Transverse colon (tissue), 4 donors: ENCODE data around the gene SDCCAG8. TPM values are rescaled to one million over a fixed set of nuclear protein-coding genes. Genes with fewer than 3 reads are reported as not detected.

Experiments
- DNase-seq: peaks from one replicate; pipeline ENCODE4 v3.0.0-alpha.2; 2019
- H3K27ac ChIP-seq, 4 donors: fragments of 200-600 bp; sonication (generic); 2 replicates each; pipeline ENCODE4 v1.5.1; 2016 to 2018; ENCODE audit warnings: inconsistent platforms in 4 of 4
- H3K27me3 ChIP-seq: fragments of 200-600 bp; sonication (generic); 2 replicates; pipeline ENCODE4 v1.5.1; 2017; ENCODE audit warnings: inconsistent platforms
- H3K36me3 ChIP-seq, 4 donors: fragments of 200-600 bp; sonication (generic); 2 replicates each; pipeline ENCODE4 v1.5.1; 2017 to 2019; ENCODE audit warnings: inconsistent platforms in 4 of 4
- H3K4me1 ChIP-seq, 4 donors: fragments of 200-600 bp; sonication (generic); 2 replicates each; pipeline ENCODE4 v1.5.1; 2017 to 2020; ENCODE audit warnings: inconsistent platforms in 4 of 4
- H3K4me3 ChIP-seq, 4 donors: fragments of 200-600 bp; sonication (generic); 1 replicate in 1 of 4; 2 replicates in 3 of 4; pipeline versions ENCODE4 v1.5.1 to v1.6.1; 2017 to 2019; ENCODE audit warnings: inconsistent platforms in 4 of 4
- H3K9me3 ChIP-seq, 2 donors: fragments of 200-600 bp; sonication (generic); 2 replicates each; pipeline ENCODE4 v1.5.1; 2017 to 2019; ENCODE audit warnings: inconsistent platforms in 2 of 2
- CTCF ChIP-seq, 5 experiments: fragments of 200-600 bp in 3 of 5; fragments of 450-650 bp in 2 of 5; sonication (generic) in 3 of 5; IDR thresholded peaks; 1 replicate in 2 of 5; 2 replicates in 3 of 5; pipeline ENCODE4 v1.5.1; 2016 to 2017; ENCODE audit warnings: antibody characterized with exemption in 5 of 5, inconsistent platforms in 3 of 5, mild to moderate bottlenecking in 2 of 5, moderate library complexity in 1 of 5
- EP300 ChIP-seq: sonication (generic); formaldehyde crosslinking; IDR thresholded peaks from one replicate; pipeline ENCODE4 v1.6.1; 2017; ENCODE audit warnings: antibody characterized with exemption, low read depth
- POLR2A ChIP-seq: fragments of 450-650 bp; IDR thresholded peaks from one replicate; pipeline ENCODE4 v1.6.1; 2016; ENCODE audit warnings: antibody characterized with exemption, mild to moderate bottlenecking, moderate library complexity
- POLR2AphosphoS5 ChIP-seq, 3 donors: sonication (generic); formaldehyde crosslinking; IDR thresholded peaks; one replicate each; pipeline ENCODE4 v1.6.1; 2016; ENCODE audit warnings: antibody characterized with exemption in 3 of 3
- WGBS, 2 donors: methylation state at CpG; one replicate each; pipeline ENCODE4 v1.1.5; 2018; ENCODE audit warnings: low coverage in 1 of 2; 5-methylcytosine and 5-hydroxymethylcytosine counted together
- in situ Hi-C, 4 donors: fragments of 200-750 bp; cut with MboI; loops; one replicate each; pipeline versions ENCODE4 v1.15.0 to v1.15.1; 2017; ENCODE audit warnings: low sequenced_read_pairs in 3 of 4, low pct_ligation_motif_present in 1 of 4, low pct_unique_long_range_greater_than_20kb in 1 of 4
- intact Hi-C: fragments of 100-400 bp; cut with DNase I; formaldehyde crosslinking; loops from one replicate; pipeline ENCODE4 v1.15.1; 2023; ENCODE audit warnings: low total_unique reads
- total RNA-seq, 4 donors: library from RNA; depleted of rRNA; stranded (reverse); fragments of >200 nt; gene quantifications; one replicate each; pipeline ENCODE4 v1.1.0, GENCODE V29; 2016

Gene SDCCAG8
- total RNA-seq, 4 donors from 2014 or later, result 28.8 to 101 (median 42.5) TPM

DNA sequence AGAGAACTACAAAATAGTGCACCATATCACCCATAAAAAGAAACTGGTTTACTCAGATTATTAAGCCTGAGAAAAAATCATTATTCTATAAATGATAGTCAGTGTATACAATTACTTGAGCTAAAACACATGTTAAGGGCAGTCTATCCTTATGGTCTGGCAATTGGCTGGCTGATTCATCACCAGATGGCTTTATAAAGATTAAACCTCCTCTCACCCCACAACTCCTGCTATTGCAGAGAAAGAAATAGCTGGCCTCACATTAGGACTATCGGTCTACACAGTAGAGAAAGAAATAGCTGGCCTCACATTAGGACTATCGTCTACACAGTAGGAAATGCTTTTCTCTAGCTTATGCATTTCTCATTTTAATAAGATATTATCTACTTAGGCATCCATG is 21.9 kb upstream of the SDCCAG8 start:
- H3K27me3 ChIP-seq, result no peaks in the 10 kb centered on the region
- in situ Hi-C loops (no loop called here), intact Hi-C loops (no loop called here)
- H3K4me3 ChIP-seq, result no peak overlapping the region
- WGBS, 2 donors, result 90 to 100% methylated on average over 1 to 2 of the region's 2 CpGs
- TF ChIP-seq CTCF (IDR thresholded peaks at IDR 0.05) (no peak), EP300 (no peak), POLR2AphosphoS5 (IDR thresholded peaks at IDR 0.05) (no peak), POLR2A (no peak)
- no peak for DNase-seq
- H3K36me3 ChIP-seq, result no peaks in the 10 kb centered on the region
- no peak overlapping the region for H3K27ac ChIP-seq
- H3K4me1 ChIP-seq, result peaks cover 0 to 21% (median 8%) of the 10 kb centered on the region in 4 donors
- H3K9me3 ChIP-seq, result peaks cover 25 to 27% of the 10 kb centered on the region in 2 donors

GRCh38 chr1:243234978-243235647 is 20.7 kb upstream of the SDCCAG8 start:
- H3K9me3 ChIP-seq, result peaks cover 22 to 23% of the 10 kb centered on the region in 2 donors
- peaks cover 0 to 21% (median 8%) of the 10 kb centered on the region in 4 donors for H3K4me1 ChIP-seq
- DNase-seq, result no peak
- in situ Hi-C loops, result no loop called here
- 70 to 75% methylated on average over 4 of the region's 4 CpGs for WGBS, 2 donors
- intact Hi-C loops, result no loop called here
- no peak overlapping the region for H3K4me3 ChIP-seq
- no peaks in the 10 kb centered on the region for H3K27me3 ChIP-seq
- TF ChIP-seq POLR2A (no peak), POLR2AphosphoS5 (IDR thresholded peaks at IDR 0.05) (no peak), CTCF (IDR thresholded peaks at IDR 0.05) (no peak), EP300 (no peak)
- H3K36me3 ChIP-seq, result no peaks in the 10 kb centered on the region
- no peak overlapping the region for H3K27ac ChIP-seq

DNA sequence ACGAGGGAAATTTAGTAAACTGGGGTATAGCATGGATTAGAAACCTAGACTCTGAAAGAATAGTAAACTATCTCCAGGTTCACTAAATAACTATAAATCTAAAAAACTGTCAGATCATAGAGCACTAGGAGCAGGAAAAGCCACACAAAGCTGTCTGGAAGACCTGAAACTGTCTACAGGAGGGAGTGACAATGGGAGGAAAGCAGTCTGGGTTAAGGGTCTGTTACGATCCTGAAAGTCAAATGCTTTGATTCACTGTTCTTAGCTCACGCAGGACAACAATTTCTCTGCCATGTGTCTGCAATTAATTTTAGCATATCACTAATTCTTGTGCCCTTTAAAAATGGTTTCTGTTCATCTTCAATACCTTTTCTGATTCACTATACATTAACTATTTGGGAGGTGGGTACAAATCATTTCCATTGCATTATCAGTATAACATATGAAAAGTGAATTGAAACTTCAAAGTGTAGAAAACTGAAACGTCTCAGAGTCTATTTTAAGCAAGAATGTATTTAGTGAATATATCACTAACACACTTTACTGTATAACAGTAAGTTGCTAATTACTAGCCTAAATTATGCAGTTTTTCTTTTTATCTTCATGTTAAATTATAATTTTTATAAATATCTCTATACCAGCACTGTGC is 19.1 kb upstream of the SDCCAG8 start:
- H3K27me3 ChIP-seq, result no peaks in the 10 kb centered on the region
- H3K4me3 ChIP-seq, result no peak overlapping the region
- H3K9me3 ChIP-seq, result peaks cover 6 to 7% of the 10 kb centered on the region in 2 donors
- TF ChIP-seq EP300 (no peak), POLR2A (no peak), POLR2AphosphoS5 (IDR thresholded peaks at IDR 0.05) (no peak), CTCF (IDR thresholded peaks at IDR 0.05) (no peak)
- 57 to 67% methylated on average over 4 of the region's 4 CpGs for WGBS, 2 donors
- peaks cover 0 to 21% (median 8%) of the 10 kb centered on the region in 4 donors for H3K4me1 ChIP-seq
- no peak overlapping the region for H3K27ac ChIP-seq
- intact Hi-C loops (no loop called here), in situ Hi-C loops (no loop called here)
- H3K36me3 ChIP-seq, result no peaks in the 10 kb centered on the region
- no peak for DNase-seq

DNA sequence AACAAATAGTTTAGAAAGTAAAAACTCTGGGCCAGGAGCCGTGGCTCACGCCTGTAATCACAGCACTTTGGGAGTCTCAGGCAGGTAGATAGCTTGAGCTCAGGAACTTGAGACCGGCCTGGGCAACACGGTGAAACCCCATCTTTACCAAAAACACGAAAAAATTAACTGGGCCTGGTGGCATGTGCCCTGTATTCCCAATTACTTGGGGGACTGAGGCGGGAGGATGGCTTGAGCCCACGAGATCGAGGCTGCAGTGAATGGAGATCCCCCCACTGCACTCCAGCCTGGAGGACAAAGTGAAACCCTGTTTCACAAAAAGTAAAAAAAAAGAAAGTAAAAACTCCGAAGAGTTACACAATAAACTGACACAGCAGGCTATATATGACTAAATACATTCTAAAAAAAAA is 11.4 kb upstream of the SDCCAG8 start:
- TF ChIP-seq POLR2A (no peak), EP300 (no peak), POLR2AphosphoS5 (IDR thresholded peaks at IDR 0.05) (no peak), CTCF (IDR thresholded peaks at IDR 0.05) (no peak)
- H3K36me3 ChIP-seq, result no peaks in the 10 kb centered on the region
- no peak for DNase-seq
- in situ Hi-C loops, result no loop called here
- no peaks in the 10 kb centered on the region for H3K9me3 ChIP-seq
- no peaks in the 10 kb centered on the region for H3K27me3 ChIP-seq
- intact Hi-C loops, result no loop called here
- peaks cover 0 to 8% (median 0%) of the 10 kb centered on the region in 4 donors for H3K4me1 ChIP-seq
- 57 to 84% methylated on average over 2 to 9 of the region's 9 CpGs for WGBS, 2 donors
- H3K4me3 ChIP-seq, result no peak overlapping the region
- no peak overlapping the region for H3K27ac ChIP-seq
